Endothelial cell (in vitro differentiated cells): ENCODE results near the gene PAPPA. TPM values are rescaled to one million over a fixed set of nuclear protein-coding genes. Genes with fewer than 3 reads are reported as not detected.

Experiments
- DNase-seq: peaks from one replicate; pipeline ENCODE4 v3.0.0; 2021; ENCODE audit warnings: low spot score
- H3K27ac Mint-ChIP-seq: one replicate; pipeline ENCODE4 v1.8.0; 2021; ENCODE audit warnings: mixed read lengths, inconsistent platforms; ENCODE audit not compliant: unreplicated experiment
- H3K27me3 Mint-ChIP-seq: one replicate; pipeline ENCODE4 v1.8.0; 2021; ENCODE audit warnings: mild to moderate bottlenecking, moderate library complexity, mixed read lengths, inconsistent platforms; ENCODE audit not compliant: unreplicated experiment
- H3K36me3 Mint-ChIP-seq: one replicate; pipeline ENCODE4 v1.8.0; 2021; ENCODE audit warnings: mild to moderate bottlenecking, low read depth, mixed read lengths, inconsistent platforms; ENCODE audit not compliant: unreplicated experiment
- H3K4me1 Mint-ChIP-seq: one replicate; pipeline ENCODE4 v1.8.0; 2021; ENCODE audit warnings: mild to moderate bottlenecking, mixed read lengths, inconsistent platforms; ENCODE audit not compliant: unreplicated experiment
- H3K4me3 Mint-ChIP-seq: one replicate; pipeline ENCODE4 v1.8.0; 2021; ENCODE audit warnings: mild to moderate bottlenecking, mixed read lengths, inconsistent platforms; ENCODE audit not compliant: unreplicated experiment
- H3K9me3 Mint-ChIP-seq: one replicate; pipeline ENCODE4 v1.8.0; 2021; ENCODE audit warnings: mixed read lengths, inconsistent platforms; ENCODE audit not compliant: unreplicated experiment
- total RNA-seq: library from RNA; stranded (reverse); fragmentation: NEBNext Ultra II Directional; extraction: Animal tissue kit (Norgen Biotek cat#: 25700); gene quantifications from one replicate; pipeline ENCODE4 v1.2.1, GENCODE V29; 2021; ENCODE audit not compliant: unreplicated experiment
- TF ChIP-seq, protein P1 (sequence below): fragments of 200-600 bp; sonication (generic); IDR thresholded peaks from one replicate; pipeline ENCODE4 v1.5.0; 2021; ENCODE audit warnings: antibody characterized with exemption; ENCODE audit not compliant: unreplicated experiment

Gene PAPPA
- total RNA-seq, 1 donor from 2014 or later: 1.4 TPM

DNA sequence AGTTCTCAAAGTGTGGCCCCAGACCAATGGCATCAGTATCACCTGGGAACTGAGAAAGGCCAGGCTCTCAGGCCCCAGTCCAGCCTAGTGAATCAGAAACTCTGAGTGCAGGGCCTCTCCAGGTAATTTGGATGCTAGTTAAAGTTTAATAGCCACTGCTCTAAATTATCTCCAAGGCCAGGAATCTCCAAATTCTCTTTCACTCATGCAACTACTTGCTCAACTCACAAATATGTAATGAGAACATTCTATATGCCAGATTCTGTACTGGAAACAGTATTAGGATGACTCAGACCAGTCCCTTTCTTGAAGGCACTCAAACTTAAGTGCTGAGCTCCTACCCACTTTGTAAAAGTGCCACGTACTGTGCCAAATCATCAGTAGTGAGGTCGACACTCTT, 84.6 kb downstream of the PAPPA start:
- Mint-ChIP-seq H3K9me3 (no peaks in the 10 kb centered on the region), H3K4me3 (no peak overlapping the region), H3K27ac (no peak overlapping the region), H3K27me3 (peaks cover 1% of the 10 kb centered on the region), H3K36me3 (no peaks in the 10 kb centered on the region), H3K4me1 (no peaks in the 10 kb centered on the region)
- no peak for DNase-seq
- TF ChIP-seq, protein P1, sequence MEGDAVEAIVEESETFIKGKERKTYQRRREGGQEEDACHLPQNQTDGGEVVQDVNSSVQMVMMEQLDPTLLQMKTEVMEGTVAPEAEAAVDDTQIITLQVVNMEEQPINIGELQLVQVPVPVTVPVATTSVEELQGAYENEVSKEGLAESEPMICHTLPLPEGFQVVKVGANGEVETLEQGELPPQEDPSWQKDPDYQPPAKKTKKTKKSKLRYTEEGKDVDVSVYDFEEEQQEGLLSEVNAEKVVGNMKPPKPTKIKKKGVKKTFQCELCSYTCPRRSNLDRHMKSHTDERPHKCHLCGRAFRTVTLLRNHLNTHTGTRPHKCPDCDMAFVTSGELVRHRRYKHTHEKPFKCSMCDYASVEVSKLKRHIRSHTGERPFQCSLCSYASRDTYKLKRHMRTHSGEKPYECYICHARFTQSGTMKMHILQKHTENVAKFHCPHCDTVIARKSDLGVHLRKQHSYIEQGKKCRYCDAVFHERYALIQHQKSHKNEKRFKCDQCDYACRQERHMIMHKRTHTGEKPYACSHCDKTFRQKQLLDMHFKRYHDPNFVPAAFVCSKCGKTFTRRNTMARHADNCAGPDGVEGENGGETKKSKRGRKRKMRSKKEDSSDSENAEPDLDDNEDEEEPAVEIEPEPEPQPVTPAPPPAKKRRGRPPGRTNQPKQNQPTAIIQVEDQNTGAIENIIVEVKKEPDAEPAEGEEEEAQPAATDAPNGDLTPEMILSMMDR: no peak

DNA sequence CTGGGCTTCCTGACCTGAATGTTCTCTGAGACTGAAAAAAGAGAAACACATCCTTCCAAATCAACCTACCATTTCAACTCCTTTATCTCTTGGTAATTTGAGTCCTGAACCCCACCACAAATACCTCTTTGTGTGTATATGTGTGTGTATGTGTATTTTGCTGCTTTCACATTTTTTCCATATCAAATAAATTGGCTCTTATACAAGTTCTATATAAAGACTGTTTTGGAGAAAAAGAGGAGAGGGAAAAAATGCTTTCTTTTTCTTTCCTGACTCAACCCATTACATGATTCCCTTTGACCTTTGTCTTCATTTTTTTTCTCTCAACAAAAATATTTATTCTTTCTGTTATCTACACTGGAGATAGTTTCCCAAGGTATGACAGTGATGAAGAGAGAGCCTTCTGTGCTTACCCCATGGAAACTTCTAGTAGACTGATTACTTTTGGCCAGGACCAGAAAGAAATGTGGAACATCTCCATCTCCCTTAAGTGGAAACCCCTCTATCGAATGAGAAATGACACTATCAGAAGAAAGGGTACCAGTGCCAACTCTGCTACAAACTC, 85.3 kb downstream of the PAPPA start:
- Mint-ChIP-seq H3K9me3 (no peaks in the 10 kb centered on the region), H3K36me3 (no peaks in the 10 kb centered on the region), H3K27me3 (no peaks in the 10 kb centered on the region), H3K4me3 (no peak overlapping the region), H3K27ac (no peak overlapping the region), H3K4me1 (no peaks in the 10 kb centered on the region)
- DNase-seq: no peak
- TF ChIP-seq, protein P1: no peak

DNA sequence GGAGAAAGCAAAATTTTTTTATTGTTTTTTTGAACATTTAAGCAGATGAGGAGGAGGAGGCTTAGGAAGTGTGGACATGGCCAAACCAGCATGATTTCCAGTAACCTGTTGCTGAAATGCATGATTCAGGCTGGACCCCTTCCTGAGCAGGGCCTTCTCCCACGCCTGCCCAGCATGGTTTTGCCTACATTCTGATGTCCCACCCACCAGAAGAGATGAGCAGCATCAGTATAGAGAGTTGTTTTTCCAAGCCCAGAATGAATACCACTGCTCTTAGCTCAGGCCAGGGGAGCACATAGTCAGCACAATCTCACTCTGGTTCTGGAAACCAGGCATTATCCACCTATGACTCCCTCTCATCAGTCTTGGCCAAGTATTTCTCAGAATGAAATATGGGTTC, 90.1 kb downstream of the PAPPA start:
- no peak for DNase-seq
- TF ChIP-seq, protein P1: no peak
- H3K27ac Mint-ChIP-seq: no peak overlapping the region
- H3K4me3 Mint-ChIP-seq: no peak overlapping the region
- no peaks in the 10 kb centered on the region for H3K9me3 Mint-ChIP-seq
- H3K36me3 Mint-ChIP-seq: no peaks in the 10 kb centered on the region
- H3K27me3 Mint-ChIP-seq: peaks cover 2% of the 10 kb centered on the region
- no peaks in the 10 kb centered on the region for H3K4me1 Mint-ChIP-seq

DNA sequence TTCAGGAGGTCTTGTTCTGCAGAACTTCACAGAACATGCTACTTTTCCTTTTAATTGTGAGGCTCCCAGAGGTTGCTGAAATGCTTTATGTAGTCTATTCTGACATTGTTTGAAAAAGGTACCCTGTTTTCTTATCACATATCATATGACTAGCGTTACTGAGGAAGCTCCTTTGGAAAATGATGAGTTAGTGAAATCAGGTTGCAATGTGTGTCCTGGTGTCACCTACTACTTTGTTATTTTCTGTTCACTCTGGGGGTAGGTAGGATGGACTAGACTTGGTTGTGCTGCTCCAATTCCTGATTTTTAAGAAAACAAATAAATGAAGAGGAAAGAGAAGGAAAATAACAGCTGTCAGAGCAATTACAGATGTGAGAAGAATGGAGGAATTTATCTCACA, 93.7 kb downstream of the PAPPA start:
- TF ChIP-seq, protein P1: no peak
- no peaks in the 10 kb centered on the region for H3K36me3 Mint-ChIP-seq
- no peaks in the 10 kb centered on the region for H3K9me3 Mint-ChIP-seq
- no peak overlapping the region for H3K4me3 Mint-ChIP-seq
- H3K27me3 Mint-ChIP-seq: peaks cover 3% of the 10 kb centered on the region
- no peaks in the 10 kb centered on the region for H3K4me1 Mint-ChIP-seq
- no peak for DNase-seq
- no peak overlapping the region for H3K27ac Mint-ChIP-seq

DNA sequence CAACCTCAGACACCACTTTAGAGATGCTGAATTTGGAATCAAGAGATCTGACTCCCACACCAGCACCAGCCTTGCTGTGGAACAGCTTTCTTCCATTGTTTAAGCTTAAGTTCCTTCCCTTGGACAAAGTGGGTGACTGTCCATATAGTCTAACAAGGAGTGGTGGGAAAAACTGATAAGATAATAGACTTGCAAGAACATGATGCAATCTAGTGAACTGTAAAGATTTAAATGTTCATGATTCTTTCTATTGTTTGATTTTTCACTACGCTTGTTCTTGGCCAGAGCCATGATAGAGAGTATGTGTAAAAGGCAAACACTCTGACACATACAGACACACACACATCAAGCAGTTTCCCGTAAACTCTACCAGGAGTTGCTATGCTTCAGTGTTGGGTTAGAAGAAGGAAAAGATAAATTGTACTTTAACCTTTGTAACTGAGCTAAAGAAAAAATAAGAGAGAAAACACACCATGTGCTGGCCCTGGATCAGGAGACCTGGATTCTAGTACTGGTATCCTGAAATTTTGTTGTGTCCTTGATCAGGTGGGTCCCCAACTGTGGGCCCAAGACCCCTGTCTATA, 94.3 kb downstream of the PAPPA start:
- no peaks in the 10 kb centered on the region for H3K9me3 Mint-ChIP-seq
- H3K27me3 Mint-ChIP-seq: peaks cover 3% of the 10 kb centered on the region
- TF ChIP-seq, protein P1: no peak
- H3K4me3 Mint-ChIP-seq: no peak overlapping the region
- no peaks in the 10 kb centered on the region for H3K4me1 Mint-ChIP-seq
- no peak overlapping the region for H3K27ac Mint-ChIP-seq
- no peaks in the 10 kb centered on the region for H3K36me3 Mint-ChIP-seq
- no peak for DNase-seq
